ENCODE data around the gene ALG9. TPM values are rescaled to one million over a fixed set of nuclear protein-coding genes. Genes with fewer than 3 reads are reported as not detected.

Gene ALG9
- total and polyA plus RNA-seq, 2 of the 4 experiments (the other 2 are of a cell fraction): 20.7 to 35.7 TPM

DNA sequence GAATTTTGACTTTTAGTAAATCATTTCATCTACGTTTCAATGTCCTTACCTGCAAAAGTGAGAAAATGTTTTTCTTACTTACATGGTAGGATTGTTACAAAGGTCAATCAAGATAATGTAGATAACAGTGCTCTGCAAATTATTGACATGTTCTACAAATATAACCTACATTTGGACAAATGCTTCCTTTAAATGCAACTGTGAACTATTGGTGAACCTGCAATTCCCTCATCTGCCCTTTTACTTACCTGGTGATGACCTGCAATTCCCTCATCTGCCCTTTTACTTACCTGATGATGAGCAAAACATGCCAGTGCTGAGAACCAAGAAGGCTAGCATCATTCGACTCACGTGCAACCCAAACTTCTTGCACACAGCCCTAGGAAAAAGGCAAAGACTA is 11.1 kb downstream of the ALG9 start:
- Histone ChIP-seq H3K4me1 (ENCODE audit: control insufficient read depth, insufficient read depth, low read length) (no peaks in the 10 kb centered on the region), H2AFZ (replicated peaks; ENCODE audit: low read length, poor library complexity) (no peak overlapping the region), H3K9me1 (ENCODE audit: insufficient read depth, low read length) (no peaks in the 10 kb centered on the region), H4K5ac (ENCODE audit: low read depth, low read length) (no peak overlapping the region), H2AK5ac (ENCODE audit: low read depth, low read length) (no peak overlapping the region), H4K20me1 (ENCODE audit: insufficient read depth, low read length) (no peaks in the 10 kb centered on the region), H3K4me2 (ENCODE audit: low read depth, low read length) (no peak overlapping the region), H2BK120ac (ENCODE audit: low read depth, low read length) (no peak overlapping the region), H4K8ac (ENCODE audit: low read depth in 2 of 2, low read length in 2 of 2) (no peak overlapping the region), H2BK5ac (ENCODE audit: low read depth, low read length, poor library complexity, severe bottlenecking) (no peak overlapping the region), H2AK9ac (replicated peaks; ENCODE audit: low read depth, low read length, poor library complexity) (no peak overlapping the region), H3K27ac (ENCODE audit: insufficient read depth, low read length) (no peak overlapping the region), H3K36me3 (ENCODE audit: control insufficient read depth, insufficient read depth, low read length) (peaks cover 15% of the 10 kb centered on the region), H3K56ac (ENCODE audit: extremely low read depth, insufficient read depth, low read length) (no peak overlapping the region), H3K9ac (ENCODE audit: low read depth, low read length) (no peak overlapping the region), H2BK20ac (ENCODE audit: low read depth, low read length) (no peak overlapping the region), H3K79me1 (ENCODE audit: low read depth in 1 of 2, low read length in 2 of 2) (peaks cover 0 to 3% of the 10 kb centered on the region in 2 experiments; a peak in 1 of 4 replicates), H3K23ac (ENCODE audit: low read depth, low read length) (no peak overlapping the region), H3K4ac (ENCODE audit: low read depth, low read length) (no peak overlapping the region), H2BK15ac (ENCODE audit: low read depth, low read length) (no peak overlapping the region), H3K4me3 (ENCODE audit: insufficient read depth, low read depth, low read length) (no peak overlapping the region), H3K18ac (ENCODE audit: low read depth, low read length) (no peak overlapping the region), H3K27me3 (ENCODE audit: control insufficient read depth, insufficient read depth, low read length) (no peaks in the 10 kb centered on the region), H3K14ac (replicated peaks; ENCODE audit: low read depth, low read length) (no peak overlapping the region), H4K91ac (ENCODE audit: insufficient read depth, low read depth, low read length) (no peak overlapping the region), H3K9me3 (ENCODE audit: control insufficient read depth, insufficient read depth, low read length) (no peaks in the 10 kb centered on the region)
- in situ Hi-C loops (cut with MboI; ENCODE audit: low sequenced_read_pairs) (no loop called here), dilution Hi-C loops (cut with HindIII; ENCODE audit: low sequenced_read_pairs, unreplicated experiment) (no loop called here), intact Hi-C loops (cut with micrococcal nuclease) (no loop called here)
- DNase-seq (no peak), ATAC-seq (ENCODE audit: low read depth) (no peak)
- CTCF ChIA-PET: no interaction called here
- TF ChIP-seq CEBPB (IDR thresholded peaks at IDR 0.05; ENCODE audit: low read depth, low read length) (no peak), USF2 (IDR thresholded peaks at IDR 0.05; ENCODE audit: low read depth, low read length) (no peak), FOS (IDR thresholded peaks at IDR 0.05; ENCODE audit: low read depth, low read length) (no peak), MAZ (IDR thresholded peaks at IDR 0.05; ENCODE audit: borderline replicate concordance, low read depth, low read length) (no peak), POLR2A (IDR thresholded peaks at IDR 0.05; ENCODE audit: low read depth, low read length) (no peak), CHD1 (IDR thresholded peaks at IDR 0.05; ENCODE audit: low read depth, low read length) (no peak), RFX5 (IDR thresholded peaks at IDR 0.05; ENCODE audit: low read depth, low read length) (no peak), ELK1 (IDR thresholded peaks at IDR 0.05; ENCODE audit: borderline replicate concordance, low read depth, low read length) (no peak), MAFK (IDR thresholded peaks at IDR 0.05; ENCODE audit: low read depth, low read length) (no peak), RCOR1 (IDR thresholded peaks at IDR 0.05; ENCODE audit: insufficient replicate concordance, low read length) (no peak), BHLHE40 (IDR thresholded peaks at IDR 0.05; ENCODE audit: low read depth, low read length) (no peak), NFE2L2 (IDR thresholded peaks at IDR 0.05; ENCODE audit: low read depth, low read length) (no peak), RAD21 (IDR thresholded peaks at IDR 0.05; ENCODE audit: low read length) (no peak), MXI1 (IDR thresholded peaks at IDR 0.05; ENCODE audit: borderline replicate concordance, low read depth, low read length) (no peak), SMC3 (IDR thresholded peaks at IDR 0.05; ENCODE audit: low read depth, low read length) (no peak)
- TF ChIP-seq, protein P1, sequence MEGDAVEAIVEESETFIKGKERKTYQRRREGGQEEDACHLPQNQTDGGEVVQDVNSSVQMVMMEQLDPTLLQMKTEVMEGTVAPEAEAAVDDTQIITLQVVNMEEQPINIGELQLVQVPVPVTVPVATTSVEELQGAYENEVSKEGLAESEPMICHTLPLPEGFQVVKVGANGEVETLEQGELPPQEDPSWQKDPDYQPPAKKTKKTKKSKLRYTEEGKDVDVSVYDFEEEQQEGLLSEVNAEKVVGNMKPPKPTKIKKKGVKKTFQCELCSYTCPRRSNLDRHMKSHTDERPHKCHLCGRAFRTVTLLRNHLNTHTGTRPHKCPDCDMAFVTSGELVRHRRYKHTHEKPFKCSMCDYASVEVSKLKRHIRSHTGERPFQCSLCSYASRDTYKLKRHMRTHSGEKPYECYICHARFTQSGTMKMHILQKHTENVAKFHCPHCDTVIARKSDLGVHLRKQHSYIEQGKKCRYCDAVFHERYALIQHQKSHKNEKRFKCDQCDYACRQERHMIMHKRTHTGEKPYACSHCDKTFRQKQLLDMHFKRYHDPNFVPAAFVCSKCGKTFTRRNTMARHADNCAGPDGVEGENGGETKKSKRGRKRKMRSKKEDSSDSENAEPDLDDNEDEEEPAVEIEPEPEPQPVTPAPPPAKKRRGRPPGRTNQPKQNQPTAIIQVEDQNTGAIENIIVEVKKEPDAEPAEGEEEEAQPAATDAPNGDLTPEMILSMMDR (conservative IDR thresholded peaks at IDR 0.05; ENCODE audit: low read depth, low read length): no peak
- POLR2A ChIA-PET (ENCODE audit: unreplicated experiment): no interaction called here
- BruUV-seq (replicated peaks): no TSS peak
- no CpG with 5 or more reads among the region's 3 CpGs for WGBS, 2 experiments (ENCODE audit: extremely low coverage in 2 of 2, insufficient read length in 1 of 2)
